Uterus (tissue), 2 donors: ENCODE measurements around the gene CCL16.

Source experiments
- POLR2A ChIP-seq, 2 donors: fragments of 450-650 bp; IDR thresholded peaks; one replicate each; pipeline ENCODE4 v1.6.1; 2016; ENCODE audit warnings: antibody characterized with exemption in 2 of 2, mild to moderate bottlenecking in 1 of 2, moderate library complexity in 1 of 2
- TF ChIP-seq, protein P1 (sequence below), 4 experiments: fragments of 200-600 bp in 2 of 4; fragments of 450-650 bp in 2 of 4; sonication (generic) in 2 of 4; IDR thresholded peaks; one replicate each; pipeline ENCODE4 v1.5.1; 2016 to 2019; ENCODE audit warnings: antibody characterized with exemption in 4 of 4, mild to moderate bottlenecking in 2 of 4, moderate library complexity in 1 of 4

DNA sequence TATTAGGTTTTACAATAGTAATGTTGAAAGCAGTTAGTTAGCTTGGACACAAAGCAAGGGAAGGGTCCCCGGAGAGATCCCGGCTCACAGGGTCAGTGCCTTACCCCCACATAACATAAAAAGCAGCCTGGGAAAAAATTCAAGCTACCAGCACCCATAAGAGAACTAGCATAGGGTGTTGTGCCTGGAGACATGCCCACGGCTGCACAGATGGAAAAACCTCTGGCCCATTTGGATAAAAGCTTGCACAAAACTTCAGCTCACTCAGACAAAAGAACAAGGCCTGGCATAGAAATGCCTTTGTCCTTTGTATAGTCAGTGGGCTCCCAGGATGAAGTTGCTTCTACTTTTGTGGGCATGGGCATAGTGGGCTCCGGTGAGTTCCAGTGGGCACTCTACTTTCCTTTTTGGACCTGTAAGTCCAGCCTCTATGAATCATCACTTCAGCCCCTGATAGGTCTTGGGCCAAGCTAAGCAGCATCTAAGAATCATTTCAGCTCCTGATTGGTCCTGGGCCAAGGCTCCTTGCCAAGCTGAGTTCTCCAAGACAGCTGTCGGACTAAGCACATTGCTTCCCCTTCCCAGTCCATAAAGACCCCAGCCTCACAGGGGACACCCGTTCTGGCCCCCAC, 49.4 kb downstream of the CCL16 start:
- TF ChIP-seq, protein P1, sequence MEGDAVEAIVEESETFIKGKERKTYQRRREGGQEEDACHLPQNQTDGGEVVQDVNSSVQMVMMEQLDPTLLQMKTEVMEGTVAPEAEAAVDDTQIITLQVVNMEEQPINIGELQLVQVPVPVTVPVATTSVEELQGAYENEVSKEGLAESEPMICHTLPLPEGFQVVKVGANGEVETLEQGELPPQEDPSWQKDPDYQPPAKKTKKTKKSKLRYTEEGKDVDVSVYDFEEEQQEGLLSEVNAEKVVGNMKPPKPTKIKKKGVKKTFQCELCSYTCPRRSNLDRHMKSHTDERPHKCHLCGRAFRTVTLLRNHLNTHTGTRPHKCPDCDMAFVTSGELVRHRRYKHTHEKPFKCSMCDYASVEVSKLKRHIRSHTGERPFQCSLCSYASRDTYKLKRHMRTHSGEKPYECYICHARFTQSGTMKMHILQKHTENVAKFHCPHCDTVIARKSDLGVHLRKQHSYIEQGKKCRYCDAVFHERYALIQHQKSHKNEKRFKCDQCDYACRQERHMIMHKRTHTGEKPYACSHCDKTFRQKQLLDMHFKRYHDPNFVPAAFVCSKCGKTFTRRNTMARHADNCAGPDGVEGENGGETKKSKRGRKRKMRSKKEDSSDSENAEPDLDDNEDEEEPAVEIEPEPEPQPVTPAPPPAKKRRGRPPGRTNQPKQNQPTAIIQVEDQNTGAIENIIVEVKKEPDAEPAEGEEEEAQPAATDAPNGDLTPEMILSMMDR (IDR thresholded peaks at IDR 0.05) = no peak
- TF ChIP-seq POLR2A (IDR thresholded peaks at IDR 0.05) = no peak
